GM12801 (cell line): ENCODE results near the gene GLA.

Experiments
- TF ChIP-seq, protein P1 (sequence below): IDR thresholded peaks from one replicate; pipeline ENCODE4 v1.5.1; 2011; ENCODE audit warnings: control low read depth; ENCODE audit not compliant: insufficient read length; ENCODE audit errors: extremely low read depth

GLA gene

GRCh38 chrX:101395789-101396188 lies 11.9 kb downstream of the GLA start:
- TF ChIP-seq, protein P1, sequence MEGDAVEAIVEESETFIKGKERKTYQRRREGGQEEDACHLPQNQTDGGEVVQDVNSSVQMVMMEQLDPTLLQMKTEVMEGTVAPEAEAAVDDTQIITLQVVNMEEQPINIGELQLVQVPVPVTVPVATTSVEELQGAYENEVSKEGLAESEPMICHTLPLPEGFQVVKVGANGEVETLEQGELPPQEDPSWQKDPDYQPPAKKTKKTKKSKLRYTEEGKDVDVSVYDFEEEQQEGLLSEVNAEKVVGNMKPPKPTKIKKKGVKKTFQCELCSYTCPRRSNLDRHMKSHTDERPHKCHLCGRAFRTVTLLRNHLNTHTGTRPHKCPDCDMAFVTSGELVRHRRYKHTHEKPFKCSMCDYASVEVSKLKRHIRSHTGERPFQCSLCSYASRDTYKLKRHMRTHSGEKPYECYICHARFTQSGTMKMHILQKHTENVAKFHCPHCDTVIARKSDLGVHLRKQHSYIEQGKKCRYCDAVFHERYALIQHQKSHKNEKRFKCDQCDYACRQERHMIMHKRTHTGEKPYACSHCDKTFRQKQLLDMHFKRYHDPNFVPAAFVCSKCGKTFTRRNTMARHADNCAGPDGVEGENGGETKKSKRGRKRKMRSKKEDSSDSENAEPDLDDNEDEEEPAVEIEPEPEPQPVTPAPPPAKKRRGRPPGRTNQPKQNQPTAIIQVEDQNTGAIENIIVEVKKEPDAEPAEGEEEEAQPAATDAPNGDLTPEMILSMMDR = no peak

DNA sequence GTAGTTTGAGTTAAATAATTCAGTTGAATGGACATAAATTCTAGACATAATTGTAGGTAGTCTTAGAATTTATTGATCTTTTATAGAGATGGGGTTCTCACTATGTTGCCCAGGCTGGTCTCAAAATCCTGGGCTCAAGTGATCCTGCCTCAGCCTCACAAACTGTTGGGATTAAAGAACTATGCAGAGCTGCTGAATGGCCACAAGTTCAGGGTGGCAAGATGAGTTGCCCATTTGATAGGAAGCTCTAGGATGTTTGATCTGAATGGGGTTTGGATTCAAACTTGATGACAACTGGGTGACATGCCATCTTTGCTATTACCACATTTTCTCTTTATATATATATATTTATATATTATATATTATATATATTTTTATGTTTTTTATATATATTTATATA lies 13.4 kb downstream of the GLA start:
- TF ChIP-seq, protein P1 = no peak

DNA sequence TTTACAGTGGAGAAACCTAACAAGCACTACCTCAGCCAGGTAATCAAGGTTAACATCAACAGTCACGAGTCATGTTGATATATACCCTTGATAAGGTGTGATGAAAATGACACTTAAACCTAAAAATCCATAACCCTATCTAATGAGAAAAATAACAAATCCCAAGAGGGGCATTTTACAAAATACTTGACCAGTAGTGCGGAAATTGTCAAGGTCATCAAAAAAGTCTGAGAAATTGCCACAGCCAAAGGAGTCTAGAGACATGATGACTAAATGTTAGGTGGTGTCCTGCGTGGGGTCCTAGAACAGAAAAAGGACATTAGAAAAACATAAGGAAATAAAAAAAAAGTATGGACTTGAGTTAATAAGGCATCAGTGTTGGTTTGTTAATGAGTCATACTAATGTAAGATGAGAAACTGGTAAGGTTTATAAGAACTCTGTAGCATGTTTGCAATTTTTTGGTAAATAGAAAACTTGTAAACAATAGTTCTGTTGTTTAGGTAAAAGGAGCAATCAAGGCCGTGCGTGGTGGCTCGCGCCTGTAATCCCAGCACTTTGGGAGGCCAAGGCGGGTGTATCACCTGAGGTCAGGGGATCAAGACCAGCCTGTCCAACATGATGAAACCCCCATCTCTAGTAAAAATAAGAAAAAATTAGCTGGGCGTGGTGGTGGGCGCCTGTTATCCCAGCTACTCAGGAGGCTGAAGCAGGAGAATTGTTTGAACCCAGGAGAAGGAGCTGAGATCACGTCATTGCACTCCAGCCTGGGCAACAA lies 14.0 kb downstream of the GLA start:
- TF ChIP-seq, protein P1 = no peak

- TF ChIP-seq, protein P1 = no peak
Observed at GRCh38 chrX:101391831-101392230, 15.9 kb downstream of the GLA start.

DNA sequence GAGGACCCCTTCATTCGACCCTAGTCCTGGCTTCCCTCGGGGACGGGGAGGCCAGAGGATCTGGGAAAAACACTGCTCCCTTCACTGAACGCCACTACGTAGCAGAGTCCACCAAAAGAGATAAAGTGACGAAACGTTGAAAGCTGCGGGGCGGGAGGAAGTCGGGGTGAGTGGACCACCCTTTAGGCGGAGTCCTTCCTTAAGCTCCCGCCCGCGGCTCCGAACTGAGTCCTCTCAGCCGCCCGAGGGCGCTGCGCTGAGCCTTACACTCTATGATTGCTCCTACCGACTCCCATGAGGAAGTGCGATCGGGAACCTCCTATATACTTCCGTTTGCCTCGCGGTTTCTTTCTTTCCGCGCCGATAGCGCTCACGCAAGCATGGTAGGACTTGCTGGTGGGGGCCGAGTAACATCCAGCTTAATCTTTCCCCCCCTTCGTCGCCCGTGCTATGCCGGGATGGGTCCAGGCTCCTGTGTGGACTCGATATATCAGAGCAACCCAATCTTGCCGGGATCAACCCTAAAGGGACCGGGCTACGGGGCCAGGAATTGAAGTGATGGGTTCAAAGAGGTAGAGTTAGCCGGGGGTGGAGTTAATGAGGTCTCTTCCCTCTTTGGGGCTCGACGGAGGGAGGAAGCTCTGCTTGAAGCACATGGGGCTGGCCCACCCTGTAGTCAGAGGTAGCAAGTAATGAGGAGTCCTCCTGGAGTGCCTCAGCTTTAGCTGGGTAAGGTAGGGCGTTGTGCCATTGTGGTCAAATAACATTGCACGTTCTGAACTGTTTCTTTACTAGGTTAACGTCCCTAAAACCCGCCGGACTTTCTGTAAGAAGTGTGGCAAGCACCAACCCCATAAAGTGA lies 16.8 kb downstream of the GLA start, which contains the start of gene RPL36A:
RPL36A (plus strand) TSS at position 348 of the 862 bp plus-strand sequence; CDS start at position 381, 33 bp downstream.
- TF ChIP-seq, protein P1 = no peak

DNA sequence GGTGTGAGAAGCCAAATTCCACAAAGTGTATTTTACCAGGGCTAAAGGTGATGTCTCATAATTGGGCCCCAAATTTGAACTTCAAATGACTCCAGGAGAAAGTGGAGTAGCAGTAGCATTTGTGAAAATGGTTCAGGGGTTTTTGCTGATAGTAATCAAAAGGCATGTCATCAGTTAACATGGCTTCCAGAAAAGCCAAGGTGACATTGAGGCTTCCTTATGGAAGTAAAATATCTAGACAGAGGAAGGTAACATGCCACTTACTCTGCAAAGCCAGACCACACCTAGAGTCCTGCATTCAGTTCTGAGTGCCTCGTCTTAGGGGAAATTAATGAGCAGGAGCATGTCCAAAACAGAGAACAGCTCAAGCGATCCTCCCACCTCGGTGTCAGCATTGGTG lies 19.1 kb downstream of the GLA start:
- TF ChIP-seq, protein P1 = no peak

- TF ChIP-seq, protein P1 = no peak
Observed at GRCh38 chrX:101386542-101386885, 21.2 kb downstream of the GLA start.
